HepG2 (cell line): Measurements from ENCODE around the gene GRIK5. TPM values are rescaled to one million over a fixed set of nuclear protein-coding genes. Genes with fewer than 3 reads are reported as not detected.

ENCODE experiments used
- AGO2 ChIP-seq: fragments of 200-400 bp; formaldehyde crosslinking; optimal IDR thresholded peaks from 2 replicates; pipeline ENCODE3; 2017; ENCODE audit warnings: mild to moderate bottlenecking, low read depth, low read length, moderate library complexity
- ARNT2 ChIP-seq: sonication (generic); formaldehyde crosslinking; IDR thresholded peaks from 2 replicates; pipeline ENCODE4 v1.8.0; 2022; ENCODE audit warnings: mild to moderate bottlenecking, low read depth, missing genetic modification reagents, moderate library complexity
- DNMT3B ChIP-seq: conservative IDR thresholded peaks from 2 replicates; pipeline ENCODE4 v1.6.1; 2016; ENCODE audit warnings: missing biosample characterization, control low read depth
- E2F2 ChIP-seq: sonication (generic); formaldehyde crosslinking; IDR thresholded peaks from 2 replicates; pipeline ENCODE4 v1.4.0; 2020; ENCODE audit warnings: missing genetic modification reagents, borderline replicate concordance
- ETV5 ChIP-seq: IDR thresholded peaks from 2 replicates; pipeline ENCODE4 v1.6.1; 2018; ENCODE audit warnings: missing biosample characterization, missing genetic modification reagents, inconsistent platforms, borderline replicate concordance
- FOXJ3 ChIP-seq: sonication (generic); formaldehyde crosslinking; IDR thresholded peaks from 2 replicates; pipeline ENCODE4 v1.4.0; 2020; ENCODE audit warnings: missing genetic modification reagents, mild to moderate bottlenecking, borderline replicate concordance
- HNRNPK ChIP-seq: fragments of 200-400 bp; formaldehyde crosslinking; IDR thresholded peaks from 2 replicates; pipeline ENCODE4 v1.6.1; 2018; ENCODE audit warnings: low read length, low read depth, moderate library complexity, mild to moderate bottlenecking; ENCODE audit not compliant: poor library complexity, severe bottlenecking
- KAT2B ChIP-seq: fragments of 150-350 bp; IDR thresholded peaks from 2 replicates; pipeline ENCODE4 v1.6.1; 2014; ENCODE audit warnings: low read depth, low read length, borderline replicate concordance
- PAWR ChIP-seq: sonication (generic); formaldehyde crosslinking; IDR thresholded peaks from 2 replicates; pipeline ENCODE4 v1.4.0; 2020; ENCODE audit warnings: missing genetic modification reagents, mild to moderate bottlenecking, borderline replicate concordance
- PRMT3 ChIP-seq: sonication (generic); formaldehyde crosslinking; IDR thresholded peaks from 2 replicates; pipeline ENCODE4 v1.8.1; 2022; ENCODE audit warnings: low read depth, mild to moderate bottlenecking, moderate library complexity, missing genetic modification reagents, borderline replicate concordance
- SALL1 ChIP-seq: sonication (generic); formaldehyde crosslinking; IDR thresholded peaks from 2 replicates; pipeline ENCODE4 v1.8.0; 2022; ENCODE audit warnings: mild to moderate bottlenecking, missing genetic modification reagents
- SAP130 ChIP-seq: IDR thresholded peaks from 2 replicates; pipeline ENCODE4 v1.6.1; 2016; ENCODE audit warnings: low read depth
- SNRNP70 ChIP-seq: fragments of 200-400 bp; formaldehyde crosslinking; IDR thresholded peaks from 2 replicates; pipeline ENCODE4 v1.6.1; 2017; ENCODE audit warnings: mild to moderate bottlenecking, low read depth, low read length, moderate library complexity
- U2AF1 ChIP-seq: fragments of 200-400 bp; formaldehyde crosslinking; optimal IDR thresholded peaks from 2 replicates; pipeline ENCODE3; 2017; ENCODE audit warnings: mild to moderate bottlenecking, low read depth, low read length
- ZFP1 ChIP-seq: IDR thresholded peaks from 2 replicates; pipeline ENCODE4 v1.6.1; 2016
- ZMYM4 ChIP-seq: sonication (generic); formaldehyde crosslinking; IDR thresholded peaks from 2 replicates; pipeline ENCODE4 v1.8.1; 2023; ENCODE audit warnings: mild to moderate bottlenecking, missing genetic modification reagents
- ZNF282 ChIP-seq: fragments of 450-650 bp; IDR thresholded peaks from 2 replicates; pipeline ENCODE4 v1.6.1; 2018; ENCODE audit not compliant: partially characterized antibody
- ZNF30 ChIP-seq: sonication (generic); formaldehyde crosslinking; IDR thresholded peaks from 2 replicates; pipeline ENCODE4 v1.5.0; 2020; ENCODE audit warnings: mild to moderate bottlenecking, missing genetic modification reagents
- ZNF703 ChIP-seq: sonication (generic); formaldehyde crosslinking; IDR thresholded peaks from 2 replicates; pipeline ENCODE4 v1.5.1; 2020; ENCODE audit warnings: missing genetic modification reagents, mild to moderate bottlenecking, moderate library complexity, borderline replicate concordance
- ZNF740 ChIP-seq: sonication (generic); formaldehyde crosslinking; IDR thresholded peaks from 2 replicates; pipeline ENCODE4 v1.4.0; 2020; ENCODE audit warnings: missing genetic modification reagents
- ZNF749 ChIP-seq: sonication (generic); formaldehyde crosslinking; IDR thresholded peaks from 2 replicates; pipeline ENCODE4 v1.8.0; 2022; ENCODE audit warnings: mild to moderate bottlenecking, missing genetic modification reagents, moderate library complexity, borderline replicate concordance
- ZNF775 ChIP-seq: sonication (generic); formaldehyde crosslinking; IDR thresholded peaks from 2 replicates; pipeline ENCODE4 v1.4.0; 2020; ENCODE audit warnings: missing genetic modification reagents, mild to moderate bottlenecking, moderate library complexity, borderline replicate concordance
- ZSCAN9 ChIP-seq: IDR thresholded peaks from 2 replicates; pipeline ENCODE4 v1.6.1; 2016; ENCODE audit warnings: borderline replicate concordance
- polyA plus RNA-seq, 8 experiments: library from polyadenylated mRNA; depleted of rRNA in 3 of 8; stranded (reverse) in 7 of 8; unstranded in 1 of 8; fragments of >200 nt; fragmentation: Illumina TruSeq in 4 of 8; extraction: Trizol in 4 of 8; gene quantifications; 2 replicates each; pipeline versions ENCODE4 v1.2.1 to v1.2.3, GENCODE V29; 2011 to 2016; ENCODE audit warnings: low read depth in 4 of 8, missing spikeins in 1 of 8, mixed read lengths in 1 of 8; ENCODE audit not compliant: insufficient read depth in 1 of 8
- total RNA-seq, 5 experiments: library from RNA; depleted of rRNA; stranded (reverse); fragments of >200 nt; fragmentation: Illumina TruSeq; extraction: Trizol; gene quantifications; 2 replicates each; pipeline ENCODE4 v1.2.3, GENCODE V29; 2016; ENCODE audit warnings: low read depth in 1 of 5
- TF ChIP-seq, protein P1 (sequence below): sonication (generic); formaldehyde crosslinking; IDR thresholded peaks from 2 replicates; pipeline ENCODE4 v1.4.0; 2020; ENCODE audit warnings: low read depth, missing genetic modification reagents
- TF ChIP-seq, protein P2 (sequence below): sonication (generic); formaldehyde crosslinking; conservative IDR thresholded peaks from 2 replicates; pipeline ENCODE4 v1.4.0; 2020; ENCODE audit warnings: missing genetic modification reagents

Gene GRIK5
- total and polyA plus RNA-seq, 2 of the 13 experiments (the other 11 are each of a cell fraction or from before 2014, with no cell fraction given), result not detected

GRCh38 chr19:41957838-41958366, 112.1 kb downstream of the GRIK5 start (continued):
- TF ChIP-seq, protein P1, sequence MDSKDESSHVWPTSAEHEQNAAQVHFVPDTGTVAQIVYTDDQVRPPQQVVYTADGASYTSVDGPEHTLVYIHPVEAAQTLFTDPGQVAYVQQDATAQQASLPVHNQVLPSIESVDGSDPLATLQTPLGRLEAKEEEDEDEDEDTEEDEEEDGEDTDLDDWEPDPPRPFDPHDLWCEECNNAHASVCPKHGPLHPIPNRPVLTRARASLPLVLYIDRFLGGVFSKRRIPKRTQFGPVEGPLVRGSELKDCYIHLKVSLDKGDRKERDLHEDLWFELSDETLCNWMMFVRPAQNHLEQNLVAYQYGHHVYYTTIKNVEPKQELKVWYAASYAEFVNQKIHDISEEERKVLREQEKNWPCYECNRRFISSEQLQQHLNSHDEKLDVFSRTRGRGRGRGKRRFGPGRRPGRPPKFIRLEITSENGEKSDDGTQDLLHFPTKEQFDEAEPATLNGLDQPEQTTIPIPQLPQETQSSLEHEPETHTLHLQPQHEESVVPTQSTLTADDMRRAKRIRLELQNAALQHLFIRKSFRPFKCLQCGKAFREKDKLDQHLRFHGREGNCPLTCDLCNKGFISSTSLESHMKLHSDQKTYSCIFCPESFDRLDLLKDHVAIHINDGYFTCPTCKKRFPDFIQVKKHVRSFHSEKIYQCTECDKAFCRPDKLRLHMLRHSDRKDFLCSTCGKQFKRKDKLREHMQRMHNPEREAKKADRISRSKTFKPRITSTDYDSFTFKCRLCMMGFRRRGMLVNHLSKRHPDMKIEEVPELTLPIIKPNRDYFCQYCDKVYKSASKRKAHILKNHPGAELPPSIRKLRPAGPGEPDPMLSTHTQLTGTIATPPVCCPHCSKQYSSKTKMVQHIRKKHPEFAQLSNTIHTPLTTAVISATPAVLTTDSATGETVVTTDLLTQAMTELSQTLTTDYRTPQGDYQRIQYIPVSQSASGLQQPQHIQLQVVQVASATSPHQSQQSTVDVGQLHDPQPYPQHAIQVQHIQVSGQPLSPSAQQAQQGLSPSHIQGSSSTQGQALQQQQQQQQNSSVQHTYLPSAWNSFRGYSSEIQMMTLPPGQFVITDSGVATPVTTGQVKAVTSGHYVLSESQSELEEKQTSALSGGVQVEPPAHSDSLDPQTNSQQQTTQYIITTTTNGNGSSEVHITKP (CRISPR knock-in tag), result peak; percentile 28; the same call in 1 of the 2 replicates
- TF ChIP-seq PAWR (CRISPR knock-in tag) (0 out of 2 replicates have a peak, but pooled peaks have one; percentile 26), U2AF1 (no peak), ZNF30 (CRISPR knock-in tag) (no peak), SAP130 (CRISPR knock-in tag) (peak; percentile 41; the same call in 1 of the 2 replicates), ARNT2 (no peak), ZNF282 (no peak), ZFP1 (CRISPR knock-in tag) (no peak), ZMYM4 (no peak), AGO2 (no peak), PRMT3 (CRISPR knock-in tag) (no peak), FOXJ3 (CRISPR knock-in tag) (no peak), ZNF740 (CRISPR knock-in tag) (no peak), HNRNPK (no peak), ZNF703 (CRISPR knock-in tag) (no peak), SALL1 (no peak), ZSCAN9 (no peak), KAT2B (no peak), DNMT3B (no peak), ZNF749 (no peak), ZNF775 (CRISPR knock-in tag) (no peak), E2F2 (CRISPR knock-in tag) (no peak), ETV5 (CRISPR knock-in tag) (peak; percentile 20; the same call in 1 of the 2 replicates), SNRNP70 (no peak)
- TF ChIP-seq, protein P2, sequence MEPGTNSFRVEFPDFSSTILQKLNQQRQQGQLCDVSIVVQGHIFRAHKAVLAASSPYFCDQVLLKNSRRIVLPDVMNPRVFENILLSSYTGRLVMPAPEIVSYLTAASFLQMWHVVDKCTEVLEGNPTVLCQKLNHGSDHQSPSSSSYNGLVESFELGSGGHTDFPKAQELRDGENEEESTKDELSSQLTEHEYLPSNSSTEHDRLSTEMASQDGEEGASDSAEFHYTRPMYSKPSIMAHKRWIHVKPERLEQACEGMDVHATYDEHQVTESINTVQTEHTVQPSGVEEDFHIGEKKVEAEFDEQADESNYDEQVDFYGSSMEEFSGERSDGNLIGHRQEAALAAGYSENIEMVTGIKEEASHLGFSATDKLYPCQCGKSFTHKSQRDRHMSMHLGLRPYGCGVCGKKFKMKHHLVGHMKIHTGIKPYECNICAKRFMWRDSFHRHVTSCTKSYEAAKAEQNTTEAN (CRISPR knock-in tag), result no peak
